Dedifferentiated amniotic fluid mesenchymal stem cell (primary cell): ENCODE results near the gene ZNF532.
"Not testable (repeated sequence)": the region's sequence is repeated elsewhere in the genome, so short reads cannot be mapped to it uniquely, and the experiment has no call there.

Source experiments
- DNase-seq: peaks from one replicate; pipeline ENCODE4 v3.0.0-alpha.2; 2016; ENCODE audit errors: extremely low spot score

Gene ZNF532

DNA sequence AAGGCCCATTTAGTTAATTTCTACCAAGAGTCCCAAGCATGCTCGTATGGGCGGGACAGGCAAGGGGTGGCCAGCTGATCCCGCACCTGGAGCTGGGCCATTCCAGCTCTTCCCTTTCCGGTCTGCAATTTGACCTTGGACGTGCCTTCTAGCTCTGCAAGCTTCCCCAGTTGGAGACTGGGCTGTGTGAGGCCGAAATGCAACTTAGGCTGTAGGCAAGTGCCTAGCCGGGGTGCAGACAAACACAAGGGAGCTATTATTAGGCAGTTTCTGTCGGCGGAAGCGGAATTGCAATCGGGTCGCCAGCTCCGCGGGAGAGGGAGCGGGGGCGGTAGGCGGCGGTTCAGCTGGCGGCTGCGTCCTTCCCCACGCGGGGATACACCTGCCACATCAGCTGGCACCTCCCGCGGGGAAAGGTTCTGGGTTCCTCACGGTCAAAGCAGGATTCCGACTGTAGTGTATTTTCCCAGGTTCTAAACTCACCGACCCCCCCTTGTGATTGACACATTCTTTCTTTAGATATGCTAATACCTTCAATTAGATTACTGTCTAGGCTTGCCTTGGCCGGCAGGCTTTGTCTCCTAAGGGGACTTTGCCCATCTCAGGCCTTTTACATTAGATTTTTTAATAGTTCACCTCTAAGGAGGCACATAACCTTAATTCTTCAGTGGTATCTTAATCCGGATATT lies 17.1 kb upstream of the ZNF532 start:
- DNase-seq: no peak

DNA sequence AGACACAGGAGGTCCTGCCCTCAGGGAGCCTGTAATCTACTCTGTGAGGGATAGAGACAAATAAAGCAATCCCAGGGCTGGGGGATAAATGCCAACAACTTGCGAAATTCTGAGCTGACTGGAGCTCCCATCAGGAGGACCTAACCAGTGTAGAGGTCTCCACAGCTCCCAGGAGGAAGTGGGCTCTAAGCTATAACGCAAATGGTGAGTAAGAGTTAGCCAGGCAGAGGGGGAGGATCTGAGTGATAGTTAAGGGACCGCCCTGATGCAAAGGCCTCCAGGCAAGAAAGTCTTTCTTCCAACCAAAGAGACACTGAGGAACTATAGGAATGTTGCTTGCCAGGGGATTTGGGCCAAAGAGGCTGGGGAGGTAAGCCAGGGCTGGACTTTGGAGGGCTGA lies 16.0 kb upstream of the ZNF532 start:
- no peak for DNase-seq

DNA sequence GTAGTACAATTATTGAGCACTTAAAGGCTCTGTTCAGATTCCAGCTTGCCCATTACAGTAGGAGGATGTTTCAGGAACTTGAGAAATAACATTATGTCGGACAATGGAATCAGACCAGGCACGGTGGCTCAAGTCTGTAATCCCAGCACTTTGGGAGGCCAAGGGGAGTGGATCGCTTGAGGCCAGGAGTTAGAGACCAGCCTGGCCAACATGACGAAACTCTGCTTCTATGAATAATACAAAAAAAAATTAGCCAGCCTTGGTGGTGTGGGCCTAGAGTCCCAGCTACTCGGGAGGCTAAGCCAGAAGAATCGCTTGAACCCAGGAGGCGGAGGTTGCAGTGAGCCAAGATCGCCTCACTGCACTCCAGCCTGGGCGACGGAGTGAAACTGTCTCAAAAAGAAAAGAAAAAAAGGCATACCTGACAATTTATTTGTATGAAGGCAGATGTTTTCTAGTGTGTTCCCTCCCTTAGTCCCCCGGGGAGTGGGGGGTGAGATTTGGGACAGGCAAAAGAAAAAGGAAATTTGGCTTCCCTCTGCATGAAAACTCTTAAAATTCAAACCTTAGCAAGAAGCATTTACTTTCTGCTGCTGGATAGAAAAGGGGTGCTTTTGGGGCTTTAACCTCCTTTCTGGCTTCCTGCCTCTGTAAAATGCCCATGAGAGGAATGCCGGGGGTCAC lies 13.7 kb upstream of the ZNF532 start:
- DNase-seq: no peak

DNA sequence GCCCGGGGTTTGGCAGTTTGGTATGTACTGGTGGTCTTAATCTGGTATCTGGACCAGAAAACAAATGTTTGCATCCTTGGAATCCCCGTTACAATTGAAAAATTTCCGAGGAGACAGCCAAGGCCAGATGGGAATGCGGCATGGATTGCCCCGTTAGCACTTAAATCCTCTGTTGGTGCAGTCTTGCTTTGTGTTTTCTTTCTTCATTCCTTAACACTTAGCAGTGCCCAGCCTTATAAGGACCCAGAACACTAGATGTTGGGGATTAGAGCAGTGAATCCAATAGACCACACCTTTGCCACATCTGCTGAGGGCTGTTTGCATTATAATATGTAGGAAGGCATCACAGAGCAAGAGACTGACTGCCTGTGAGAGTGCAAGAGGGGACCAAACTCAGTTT lies 12.8 kb upstream of the ZNF532 start:
- no peak for DNase-seq

DNA sequence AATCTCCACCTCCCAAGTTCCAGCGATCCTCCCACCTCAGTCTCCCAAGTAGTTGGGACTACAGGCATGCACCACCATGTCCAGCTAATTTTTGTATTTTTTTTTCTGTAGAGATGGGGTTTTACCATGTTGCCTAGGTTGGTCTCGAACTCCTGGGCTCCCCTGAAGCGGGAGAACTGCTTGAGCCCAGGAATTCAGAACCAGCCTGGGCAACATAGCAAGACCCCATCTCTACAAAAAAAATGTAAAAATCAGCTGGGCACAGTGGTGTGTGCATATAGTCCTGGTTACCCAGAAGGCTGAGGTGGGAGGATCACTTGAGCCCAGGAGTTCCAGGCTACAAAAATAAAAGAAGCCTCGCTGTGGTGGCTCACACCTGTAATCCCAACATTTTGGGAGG lies 12.0 kb upstream of the ZNF532 start:
- DNase-seq: no peak

DNA sequence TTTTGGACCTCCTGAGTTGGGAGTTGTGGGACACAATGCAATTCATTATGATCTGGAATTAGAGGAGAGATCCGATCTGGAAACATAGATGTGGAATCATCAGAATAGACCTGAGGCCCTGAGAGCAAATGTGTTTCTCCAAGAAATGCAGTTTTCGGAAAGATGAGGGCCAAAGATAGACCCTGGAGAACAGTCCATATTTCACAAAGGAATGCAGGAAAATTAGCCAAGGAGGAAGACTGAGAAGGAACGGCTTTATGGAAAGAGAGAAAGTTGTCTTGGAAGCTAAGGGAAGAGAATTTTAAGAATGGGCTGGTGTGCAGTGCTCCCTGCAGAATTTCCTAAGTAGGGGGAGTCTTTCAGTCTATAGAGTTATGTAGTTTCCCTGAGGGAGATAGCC lies 11.1 kb upstream of the ZNF532 start:
- DNase-seq: no peak

DNA sequence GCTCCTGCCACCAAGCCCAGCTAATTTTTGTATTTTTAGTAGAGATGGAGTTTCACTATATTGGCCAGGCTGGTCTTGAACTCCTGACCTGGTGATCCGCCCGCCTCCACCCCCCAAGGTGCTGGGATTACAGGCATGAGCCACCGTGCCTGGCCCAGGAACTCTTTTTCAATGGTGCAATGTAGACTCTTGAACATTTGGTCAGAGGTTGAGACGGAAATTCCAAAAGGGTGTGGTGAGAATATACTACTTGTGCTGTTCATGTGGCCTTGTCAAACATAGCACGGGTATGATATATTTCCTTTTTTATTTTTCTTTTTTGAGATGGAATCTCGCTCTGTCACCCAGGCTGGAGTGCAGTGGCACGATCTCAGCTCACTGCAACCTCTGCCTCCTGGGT lies 9.2 kb upstream of the ZNF532 start:
- not testable (repeated sequence) for DNase-seq

DNA sequence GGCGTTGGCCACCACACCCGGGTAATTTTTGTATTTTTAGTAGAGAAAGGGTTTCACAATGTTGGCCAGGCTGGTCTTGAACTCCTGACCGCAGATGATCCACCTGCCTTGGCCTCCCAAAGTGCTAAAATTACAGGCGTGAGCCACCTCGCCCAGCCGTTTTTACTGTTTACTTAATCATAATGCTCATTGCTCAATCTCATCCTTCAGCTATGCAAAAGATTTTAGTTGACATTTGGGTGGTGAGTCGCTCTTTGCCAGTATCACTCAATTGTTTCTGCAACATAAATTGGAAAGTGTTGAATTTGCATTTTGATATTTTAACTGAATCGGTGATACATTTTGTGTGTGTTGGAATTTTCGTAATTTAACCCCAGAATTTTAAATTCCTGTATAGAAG lies 7.8 kb upstream of the ZNF532 start:
- DNase-seq: peak; percentile 50

DNA sequence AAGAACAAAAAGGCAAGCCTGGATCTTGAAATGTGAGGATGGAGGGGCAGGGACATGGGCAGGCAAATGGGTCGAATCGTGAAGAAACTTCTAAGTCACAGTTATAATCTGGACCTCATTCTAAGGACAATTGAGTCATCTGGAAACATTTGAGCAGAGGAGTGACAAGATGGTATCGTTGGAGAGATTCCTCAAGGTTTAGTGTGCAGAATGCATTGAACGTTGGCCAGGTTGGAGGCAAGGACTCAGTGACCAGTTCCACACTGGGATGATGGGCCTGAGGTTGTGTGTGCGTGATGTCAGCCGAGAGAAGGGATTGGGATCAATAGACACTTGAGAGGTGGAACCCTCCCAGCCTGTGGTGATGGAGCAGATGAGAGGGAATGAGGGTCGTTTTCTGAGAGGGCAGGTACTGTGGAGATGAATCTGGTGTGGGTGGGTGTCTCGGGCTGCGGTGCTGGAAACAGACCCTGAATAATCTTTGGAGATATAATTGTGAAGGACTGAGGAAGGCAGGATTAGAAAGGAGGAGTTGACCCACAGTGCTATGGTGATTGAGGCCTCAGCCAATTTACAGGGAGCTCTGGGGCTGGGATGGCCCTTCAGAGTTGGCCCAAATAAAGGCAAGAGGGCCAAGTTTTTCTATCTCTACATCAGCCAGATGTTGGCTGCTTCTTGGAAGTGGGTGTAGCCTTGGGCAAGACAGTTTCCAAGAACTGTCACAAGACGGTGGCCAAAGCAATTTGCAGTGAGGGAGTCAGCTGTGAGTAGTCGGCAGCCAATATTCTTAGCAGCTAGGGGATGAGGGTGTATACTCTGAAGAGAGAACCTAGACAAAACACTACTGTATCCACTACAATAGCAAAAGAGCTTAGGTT lies 5.8 kb upstream of the ZNF532 start:
- peak; percentile 26 for DNase-seq

DNA sequence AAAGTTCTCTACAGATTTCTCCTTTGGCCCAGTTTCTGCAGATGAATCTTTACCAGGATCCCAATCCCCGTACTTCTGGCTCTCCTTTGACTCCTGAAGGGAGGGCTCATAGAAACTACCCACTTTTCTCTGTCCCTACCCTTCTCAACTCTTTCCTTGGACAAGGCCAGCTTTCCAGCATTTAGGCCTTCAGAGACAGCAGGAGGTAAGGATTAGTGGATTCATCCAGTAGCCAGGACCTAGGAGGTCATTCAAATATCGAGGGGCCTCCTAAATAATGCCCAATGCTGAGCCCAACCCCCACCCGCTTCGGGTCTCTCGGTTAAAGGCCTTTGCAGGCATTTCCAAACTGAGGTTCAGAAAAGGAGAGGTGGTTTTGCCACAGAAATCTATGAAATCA lies 4.8 kb upstream of the ZNF532 start:
- no peak for DNase-seq

DNA sequence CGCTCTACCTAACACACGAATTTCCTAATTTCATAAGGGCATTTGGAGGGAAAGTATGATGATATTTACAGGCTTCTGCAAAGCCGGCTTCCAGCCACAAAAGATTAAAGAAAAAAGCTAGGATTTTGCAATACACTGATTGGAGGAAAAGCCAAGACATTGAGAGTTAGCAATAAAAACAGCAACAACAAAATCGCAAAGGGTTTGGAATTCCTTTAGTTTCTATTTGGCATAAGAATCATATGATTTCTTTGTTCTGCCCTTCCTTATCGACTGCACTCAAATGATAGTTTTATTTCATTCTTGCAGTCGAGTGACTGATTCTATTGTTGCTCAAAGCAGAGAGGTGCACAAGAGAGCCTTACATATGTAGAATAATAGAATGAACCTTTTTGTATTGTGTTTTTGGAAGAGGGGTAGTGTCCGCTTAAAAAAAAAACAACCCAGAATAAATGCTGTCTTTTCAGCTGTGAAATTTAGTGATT lies 3.9 kb upstream of the ZNF532 start:
- DNase-seq: peak; percentile 26

DNA sequence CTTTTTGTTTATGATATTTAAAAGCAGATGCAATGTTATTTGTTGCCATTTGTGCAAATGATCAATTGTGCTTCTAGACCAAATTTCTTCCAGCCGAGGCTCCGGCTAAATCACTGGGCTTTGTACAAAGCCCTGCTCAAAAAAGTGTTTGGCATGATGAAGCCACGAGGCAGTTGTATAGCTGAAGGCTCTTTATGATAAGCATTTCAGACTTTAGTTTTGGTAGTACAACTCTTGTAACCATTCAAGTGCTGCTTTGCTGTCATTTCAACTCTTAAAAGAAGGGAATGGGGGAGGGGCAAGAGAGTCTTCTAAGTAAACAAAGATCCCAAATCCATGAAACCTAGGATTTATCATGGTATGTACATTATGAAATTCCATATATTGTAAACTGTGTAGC lies 3.3 kb upstream of the ZNF532 start:
- no peak for DNase-seq

DNA sequence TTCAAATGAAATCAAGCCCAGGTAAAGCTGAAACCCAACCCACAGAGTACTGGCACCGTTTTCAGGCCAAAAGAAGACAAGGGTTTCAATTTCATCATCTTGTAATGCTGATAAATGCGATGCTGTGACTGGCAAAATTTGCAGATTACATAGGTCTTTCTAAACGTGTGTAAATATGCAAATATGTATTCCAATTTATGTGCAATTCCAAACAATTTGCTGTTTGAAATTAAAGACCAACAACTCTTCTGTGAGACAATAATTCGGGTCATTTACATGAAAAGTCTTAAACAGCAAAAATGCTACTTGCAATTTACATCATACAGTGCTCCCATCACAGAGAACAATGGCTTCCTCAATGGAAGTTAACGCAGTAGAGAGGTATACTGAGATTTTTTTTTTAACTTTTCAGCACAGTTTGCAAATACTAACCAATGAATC lies 2.8 kb upstream of the ZNF532 start:
- no peak for DNase-seq

DNA sequence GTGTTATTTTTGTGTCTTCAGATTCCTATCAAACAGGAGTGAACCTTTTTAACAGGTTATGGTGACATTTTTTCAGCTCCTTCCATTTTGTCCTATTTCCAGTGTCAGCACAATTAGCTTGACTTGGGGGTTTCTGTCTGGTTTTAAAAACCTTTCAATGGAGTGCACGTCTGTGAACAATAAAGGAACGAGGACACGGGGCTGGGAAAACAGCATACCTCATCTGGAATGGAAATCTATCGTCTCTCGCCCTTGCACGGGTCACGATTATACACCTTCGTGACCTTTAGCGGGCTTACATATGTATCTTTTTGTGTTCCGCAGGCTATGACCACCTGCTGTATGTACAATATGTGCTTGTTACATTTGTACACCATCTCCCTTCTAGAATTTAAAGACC lies 2.3 kb upstream of the ZNF532 start:
- DNase-seq: no peak

DNA sequence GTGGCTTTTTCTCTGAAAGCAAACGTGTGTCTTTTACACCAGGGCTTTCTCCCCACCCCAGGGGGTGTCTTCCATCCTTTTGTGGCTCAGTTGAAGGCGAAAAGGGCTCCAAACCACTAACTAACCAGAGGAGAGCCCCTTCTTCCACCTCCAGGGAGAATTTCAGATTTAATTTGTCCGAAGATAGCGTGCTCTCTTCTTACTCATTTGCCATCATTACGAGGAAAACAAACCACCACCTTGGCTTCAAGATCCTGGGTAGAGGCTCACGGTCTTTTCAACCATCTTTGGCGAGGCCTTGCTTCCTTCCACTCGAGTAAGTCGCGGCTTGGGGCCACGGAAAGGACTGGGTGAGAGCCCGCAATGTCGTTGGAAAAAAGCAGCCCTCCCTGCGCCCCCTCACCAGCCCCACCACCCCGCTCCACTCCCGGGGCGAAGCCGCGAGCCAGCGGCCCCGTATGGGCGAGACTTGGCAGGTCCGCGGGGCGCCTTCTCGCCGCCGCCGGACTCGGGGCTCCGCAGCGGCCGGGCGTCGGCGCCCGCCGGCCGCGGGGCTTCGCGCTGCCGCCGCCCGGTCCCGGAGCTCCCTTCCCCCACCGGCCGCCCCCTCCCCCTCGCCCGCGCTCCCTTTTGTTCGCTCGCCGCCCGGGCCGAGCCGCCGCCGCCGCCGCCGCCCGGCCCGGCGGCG lies 1.7 kb upstream of the ZNF532 start:
- no peak for DNase-seq

DNA sequence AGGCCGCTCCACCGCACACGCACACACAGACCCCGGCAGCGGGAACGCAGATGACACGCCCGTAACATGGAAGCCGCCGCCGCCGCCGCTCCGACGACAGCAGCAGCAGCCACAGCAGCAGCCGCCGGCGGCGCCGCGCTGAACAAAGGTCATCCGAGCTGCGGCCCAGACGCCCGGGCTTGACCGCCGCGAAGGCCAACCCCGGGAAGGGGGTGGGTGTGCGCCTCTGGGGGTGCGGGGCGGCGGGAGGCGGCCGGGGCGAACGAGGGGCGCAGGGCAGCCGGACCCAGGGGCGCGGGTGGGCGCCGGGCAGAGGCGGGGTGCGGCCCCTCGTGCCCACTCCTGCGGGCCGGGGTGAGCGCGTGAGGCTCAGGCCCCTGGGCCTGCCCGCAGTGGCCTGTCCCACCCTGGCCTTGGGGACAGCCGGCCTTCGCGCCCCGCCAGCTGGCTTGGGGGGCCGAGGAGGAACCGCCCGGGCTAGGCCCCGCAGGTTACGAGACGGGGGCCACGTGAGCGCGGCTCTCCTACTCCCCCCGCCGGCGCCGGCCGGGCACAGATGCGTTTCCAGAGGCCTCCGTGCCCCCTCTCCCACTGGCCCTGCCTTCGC lies 1.0 kb upstream of the ZNF532 start:
- DNase-seq: no peak

DNA sequence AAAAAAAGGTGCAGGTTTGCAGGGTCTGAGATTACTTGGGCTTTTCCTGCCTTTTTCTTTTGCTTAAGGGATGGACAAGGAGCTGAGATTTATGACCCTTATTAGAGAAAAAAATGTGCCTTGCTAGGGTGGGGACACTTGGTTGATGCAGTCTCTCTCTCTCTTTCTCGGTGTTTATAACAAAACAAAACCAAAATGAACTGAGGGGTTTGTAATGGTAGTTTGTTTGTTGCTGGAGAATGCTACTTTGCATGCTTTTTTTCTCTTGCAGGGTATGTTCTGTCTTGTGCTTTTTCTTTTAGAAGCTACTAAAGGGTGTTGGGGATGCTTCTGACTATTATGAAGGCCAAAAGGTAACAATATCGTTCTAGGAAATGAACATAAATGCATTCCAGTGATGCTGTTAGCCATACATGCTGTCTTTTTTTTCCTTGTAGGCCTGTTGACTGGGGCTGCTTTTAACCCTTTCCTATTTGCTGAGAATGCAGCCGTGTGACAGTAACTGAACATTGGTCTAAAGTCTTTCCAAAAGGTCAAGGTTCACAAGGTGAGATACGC lies 435 bp downstream of the ZNF532 start:
- DNase-seq: no peak

DNA sequence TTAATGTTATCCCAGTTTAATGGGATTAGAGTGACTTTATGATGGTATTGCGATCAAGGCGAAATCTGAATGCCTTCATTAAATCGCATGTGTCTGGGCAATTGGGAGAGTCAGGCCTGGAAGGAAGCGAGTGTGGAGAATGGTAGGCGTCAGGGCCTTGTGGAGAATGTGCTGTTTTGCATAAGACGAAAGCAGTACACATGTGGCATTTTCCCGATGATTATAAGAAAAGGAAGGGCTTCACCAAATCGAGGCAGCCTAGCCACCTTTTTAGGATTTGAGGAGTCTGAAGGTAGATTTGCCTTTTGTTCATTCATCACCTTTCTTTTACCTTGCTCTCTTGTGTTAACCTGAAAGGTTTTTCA lies 1.0 kb downstream of the ZNF532 start:
- no peak for DNase-seq

DNA sequence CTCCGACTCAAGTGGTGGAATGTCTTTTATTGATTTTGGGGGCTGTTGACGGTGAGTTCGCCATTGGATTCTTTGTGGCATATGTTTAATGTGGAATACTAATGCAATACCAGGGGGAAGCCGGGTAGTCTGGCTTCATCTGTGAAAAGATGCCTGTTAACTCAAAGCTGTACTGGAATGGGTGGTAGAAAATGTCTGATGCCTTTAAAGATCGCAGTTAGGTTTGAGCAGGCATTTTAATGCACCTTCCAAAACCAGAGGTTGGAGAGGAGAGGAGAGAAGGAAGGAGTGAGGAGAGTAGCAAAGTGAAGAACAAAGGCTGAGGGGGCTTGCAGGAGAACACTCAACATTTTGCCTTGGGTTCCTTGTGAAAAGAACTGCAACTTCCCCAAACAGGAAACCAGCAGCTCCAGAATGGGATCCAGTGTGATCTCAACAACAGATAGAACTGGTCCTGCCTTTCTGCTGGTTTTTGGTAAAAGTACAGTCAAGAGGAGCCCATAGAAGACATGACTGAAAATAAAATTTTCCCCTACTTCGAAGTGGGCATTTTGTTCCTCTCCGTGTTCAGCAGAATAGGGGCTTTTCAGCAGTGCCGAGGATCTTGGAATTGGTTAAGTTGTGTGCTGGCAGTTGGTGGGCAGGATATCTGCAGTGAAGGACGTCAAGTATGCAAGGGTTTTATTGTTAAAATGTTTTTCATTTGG lies 1.5 kb downstream of the ZNF532 start:
- no peak for DNase-seq

DNA sequence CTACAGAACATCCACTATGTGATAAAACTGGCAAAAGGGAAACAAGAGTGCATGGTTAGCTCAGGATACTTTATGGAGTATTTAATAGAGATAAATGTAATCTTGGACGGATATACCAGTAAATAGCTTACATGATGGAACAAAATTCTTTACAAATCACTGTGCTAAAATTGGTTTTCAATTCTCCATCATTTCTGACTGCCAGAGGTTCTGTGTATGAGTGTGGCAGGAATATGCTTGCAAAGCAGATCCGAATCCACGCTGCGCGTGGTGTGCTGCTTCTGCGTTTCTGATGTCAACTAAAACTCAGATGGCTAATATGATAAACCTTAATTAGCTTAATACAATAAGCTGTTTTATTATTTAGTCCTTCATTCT lies 2.1 kb downstream of the ZNF532 start:
- no peak for DNase-seq
